ENCODE results near the gene OTOF.
A peak's percentile ranks its signal among the peaks of the same experiment; 100 is the strongest.

Gene OTOF

GRCh38 chr2:26500406-26500805, 22.5 kb upstream of the OTOF start:
- no peak for DNase-seq (ENCODE audit: low spot score)

GRCh38 chr2:26495705-26496297, 17.9 kb upstream of the OTOF start:
- no peak for DNase-seq (ENCODE audit: low spot score)

GRCh38 chr2:26494891-26495290, 17.0 kb upstream of the OTOF start:
- no peak for DNase-seq (ENCODE audit: low spot score)

GRCh38 chr2:26494199-26494598, 16.3 kb upstream of the OTOF start:
- DNase-seq (ENCODE audit: low spot score), result no peak

GRCh38 chr2:26493566-26493965, 15.6 kb upstream of the OTOF start:
- no peak for DNase-seq (ENCODE audit: low spot score)

- DNase-seq (ENCODE audit: low spot score), result no peak
Observed at GRCh38 chr2:26492749-26493515, 15.0 kb upstream of the OTOF start.

GRCh38 chr2:26491563-26492167, 13.7 kb upstream of the OTOF start:
- no peak for DNase-seq (ENCODE audit: low spot score)

- DNase-seq (ENCODE audit: low spot score), result no peak
Observed at GRCh38 chr2:26489213-26489850, 11.4 kb upstream of the OTOF start.

GRCh38 chr2:26488463-26489212, 10.7 kb upstream of the OTOF start:
- peak; percentile 86 for DNase-seq (ENCODE audit: low spot score)

- DNase-seq (ENCODE audit: low spot score), result no peak
Observed at GRCh38 chr2:26487192-26487591, 9.3 kb upstream of the OTOF start.

GRCh38 chr2:26486789-26487188, 8.9 kb upstream of the OTOF start:
- no peak for DNase-seq (ENCODE audit: low spot score)

- DNase-seq (ENCODE audit: low spot score), result no peak
Observed at GRCh38 chr2:26485725-26486418, 7.9 kb upstream of the OTOF start.

GRCh38 chr2:26485099-26485498, 7.2 kb upstream of the OTOF start:
- no peak for DNase-seq (ENCODE audit: low spot score)

- DNase-seq (ENCODE audit: low spot score), result no peak
Observed at GRCh38 chr2:26484579-26484978, 6.7 kb upstream of the OTOF start.

GRCh38 chr2:26483957-26484565, 6.1 kb upstream of the OTOF start:
- DNase-seq (ENCODE audit: low spot score), result no peak

GRCh38 chr2:26483516-26483915, 5.6 kb upstream of the OTOF start:
- DNase-seq (ENCODE audit: low spot score), result no peak

- DNase-seq (ENCODE audit: low spot score), result no peak
Observed at GRCh38 chr2:26483027-26483326, 5.1 kb upstream of the OTOF start.

GRCh38 chr2:26482211-26483026, 4.5 kb upstream of the OTOF start:
- DNase-seq (ENCODE audit: low spot score), result no peak

GRCh38 chr2:26481706-26482105, 3.8 kb upstream of the OTOF start:
- DNase-seq (ENCODE audit: low spot score), result no peak

All from cerebellar cortex (tissue), 1 donor.